H1 (cell line): ENCODE data around the gene ACACA. TPM values are rescaled to one million over a fixed set of nuclear protein-coding genes. Genes with fewer than 3 reads are reported as not detected.

ENCODE experiments used
- E2F6 ChIP-seq: IDR thresholded peaks from 2 replicates; pipeline ENCODE4 v1.6.1; 2012; ENCODE audit warnings: inconsistent platforms
- HDAC6 ChIP-seq: IDR thresholded peaks from one replicate; pipeline ENCODE4 v1.7.1; 2012; ENCODE audit warnings: low read depth, mild to moderate bottlenecking, inconsistent platforms, low read length, moderate library complexity
- KDM1A ChIP-seq: fragments of 200-600, 300-600 bp; sonication (generic); IDR thresholded peaks from 2 replicates; pipeline ENCODE4 v1.7.1; 2016; ENCODE audit warnings: mild to moderate bottlenecking, low read length, borderline replicate concordance
- polyA plus RNA-seq, 7 experiments: library from polyadenylated mRNA; depleted of rRNA in 3 of 7; stranded (reverse) in 5 of 7; unstranded in 2 of 7; fragments of >200 nt in 5 of 7; fragments of 200-250 nt in 2 of 7; gene quantifications; 1 replicate in 5 of 7; 2 replicates in 1 of 7; 4 replicates in 1 of 7; pipeline versions ENCODE4 v1.2.1 to v1.2.3, GENCODE V29; 2011 to 2013; ENCODE audit warnings: missing spikeins in 2 of 7, mixed read lengths in 2 of 7
- total RNA-seq: library from RNA; stranded (reverse); fragmentation: NEBNext Ultra II Directional; extraction: Animal tissue kit (Norgen Biotek cat#: 25700); gene quantifications from 2 replicates; pipeline ENCODE4 v1.2.1, GENCODE V29; 2021

ACACA gene
- total and polyA plus RNA-seq, 2 of the 8 experiments (the other 6 are each of a cell fraction or from before 2014, with no cell fraction given): 74.0 to 160 TPM

GRCh38 chr17:37103231-37103630, 303.4 kb downstream of the ACACA start (continued):
- TF ChIP-seq E2F6 (no peak), HDAC6 (no peak), KDM1A (no peak)
